Measurements from ENCODE around the gene DEAF1.

DNA sequence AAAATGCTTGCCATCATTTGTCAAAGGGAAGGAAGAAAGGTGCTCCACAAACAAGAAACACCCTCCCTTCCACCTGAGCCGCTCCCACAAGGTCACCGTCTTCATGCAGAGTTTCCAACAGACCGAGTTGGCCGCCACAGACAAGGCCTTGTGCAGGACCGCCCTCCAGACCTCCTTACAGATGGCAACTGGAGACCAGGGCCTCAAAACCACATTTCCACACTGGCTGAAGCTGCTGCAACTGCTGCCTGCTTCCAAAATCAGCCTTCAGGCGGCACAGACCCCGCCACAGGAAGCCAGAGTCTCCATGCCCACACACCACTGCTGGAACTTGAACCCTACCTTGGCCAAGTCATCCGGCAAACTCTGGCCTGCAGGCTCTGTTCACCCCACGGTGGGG is 6.3 kb downstream of the DEAF1 start:
- TF ChIP-seq CTCF (conservative IDR thresholded peaks at IDR 0.05; ENCODE audit: low read depth, low read length) (no peak), EZH2 (IDR thresholded peaks at IDR 0.05; ENCODE audit: low read length, unreplicated experiment) (no peak), EZH2phosphoT487 (IDR thresholded peaks at IDR 0.05; ENCODE audit: borderline replicate concordance, low read length) (no peak)

Measured in PC-3 (cell line).